K562 (cell line): ENCODE measurements around the gene HS6ST1. TPM values are rescaled to one million over a fixed set of nuclear protein-coding genes. Genes with fewer than 3 reads are reported as not detected.
A peak's percentile ranks its signal among the peaks of the same experiment; 100 is the strongest.

Source experiments
- ATF6 ChIP-seq: sonication (generic); formaldehyde crosslinking; IDR thresholded peaks from 2 replicates; pipeline ENCODE4 v1.4.0; 2020; ENCODE audit warnings: mild to moderate bottlenecking, missing genetic modification reagents
- ATF7 ChIP-seq: fragments of 450-650 bp; IDR thresholded peaks from 2 replicates; pipeline ENCODE4 v1.7.1; 2014; ENCODE audit warnings: mild to moderate bottlenecking, moderate library complexity
- COPS2 ChIP-seq: fragments of 450-650 bp; conservative IDR thresholded peaks from 2 replicates; pipeline ENCODE4 v1.6.1; 2016; ENCODE audit warnings: mild to moderate bottlenecking, moderate library complexity
- CREB3 ChIP-seq: fragments of 450-650 bp; conservative IDR thresholded peaks from 2 replicates; pipeline ENCODE4 v1.6.1; 2016; ENCODE audit warnings: missing genetic modification characterization, low read depth, mild to moderate bottlenecking, missing compliant biosample characterization, moderate library complexity
- CSDE1 ChIP-seq, 2 experiments: fragments of 450-650 bp; IDR thresholded peaks; 2 replicates each; pipeline ENCODE4 v1.6.1; 2016; ENCODE audit warnings: mild to moderate bottlenecking in 1 of 2
- DIDO1 ChIP-seq: fragments of 450-650 bp; IDR thresholded peaks from 2 replicates; pipeline ENCODE4 v1.6.1; 2016; ENCODE audit warnings: low read depth, missing biosample characterization, missing genetic modification characterization
- GATA2 ChIP-seq: sonication (generic); formaldehyde crosslinking; IDR thresholded peaks from 2 replicates; pipeline ENCODE4 v1.4.0; 2020; ENCODE audit warnings: mild to moderate bottlenecking, missing genetic modification reagents
- HIVEP1 ChIP-seq: fragments of 250-450 bp; sonication (Bioruptor Pico); IDR thresholded peaks from 2 replicates; pipeline ENCODE4 v1.4.0; 2020; ENCODE audit warnings: mild to moderate bottlenecking
- MCM3 ChIP-seq: fragments of 450-650 bp; IDR thresholded peaks from 2 replicates; pipeline ENCODE4 v1.6.1; 2016
- MXI1 ChIP-seq: IDR thresholded peaks from 2 replicates; pipeline ENCODE4 v1.6.1; 2011; ENCODE audit warnings: low read depth, mild to moderate bottlenecking, improper control_type of control experiment, low read length
- NRF1 ChIP-seq, 2 experiments: fragments of 450-650 bp; IDR thresholded peaks in 1 of 2; conservative IDR thresholded peaks in 1 of 2; 2 replicates each; pipeline ENCODE4 v1.6.1; 2014; ENCODE audit warnings: mild to moderate bottlenecking in 2 of 2
- PKNOX1 ChIP-seq: fragments of 450-650 bp; IDR thresholded peaks from 2 replicates; pipeline ENCODE4 v1.6.1; 2016
- PRDM10 ChIP-seq: fragments of 450-650 bp; IDR thresholded peaks from 2 replicates; pipeline ENCODE4 v1.6.1; 2018; ENCODE audit not compliant: partially characterized antibody
- RBBP5 ChIP-seq: fragments of 200-600 bp; sonication (generic); IDR thresholded peaks from 2 replicates; pipeline ENCODE4 v1.6.1; 2012; ENCODE audit warnings: borderline replicate concordance, mild to moderate bottlenecking, low read length, control low read depth, inconsistent platforms; ENCODE audit not compliant: insufficient read depth, poor library complexity, severe bottlenecking
- RBM34 ChIP-seq: fragments of 200-400 bp; formaldehyde crosslinking; IDR thresholded peaks from 2 replicates; pipeline ENCODE4 v1.6.1; 2018; ENCODE audit warnings: low read length, borderline replicate concordance; ENCODE audit not compliant: insufficient read depth
- RHOXF2B ChIP-seq: fragments of 250-450 bp; sonication (Bioruptor Pico); conservative IDR thresholded peaks from 2 replicates; pipeline ENCODE4 v1.5.1; 2021
- STAT5A ChIP-seq: IDR thresholded peaks from 2 replicates; pipeline ENCODE4 v1.6.1; 2012; ENCODE audit warnings: low read length, inconsistent platforms, borderline replicate concordance
- ZNF143 ChIP-seq: sonication (generic); formaldehyde crosslinking; IDR thresholded peaks from 2 replicates; pipeline ENCODE4 v1.9.0; 2022; ENCODE audit warnings: mild to moderate bottlenecking, missing genetic modification reagents
- ZNF197 ChIP-seq: fragments of 200-800 bp; sonication (Bioruptor generic); IDR thresholded peaks from 2 replicates; pipeline ENCODE4 v1.6.1; 2016; ENCODE audit warnings: low read depth, missing genetic modification characterization, missing compliant biosample characterization
- ZNF707 ChIP-seq: fragments of 250-450 bp; sonication (Bioruptor Pico); conservative IDR thresholded peaks from 2 replicates; pipeline ENCODE4 v1.8.0; 2022; ENCODE audit warnings: inconsistent platforms, mild to moderate bottlenecking, moderate library complexity
- ZNF830 ChIP-seq: fragments of 250-450 bp; sonication (Bioruptor Pico); IDR thresholded peaks from 2 replicates; pipeline ENCODE4 v1.5.0; 2021; ENCODE audit warnings: mild to moderate bottlenecking
- polyA plus RNA-seq, 8 experiments: library from polyadenylated mRNA; depleted of rRNA in 4 of 8; stranded (reverse) in 5 of 8; unstranded in 3 of 8; fragments of >200 nt; fragmentation: Nextera tagmentation in 2 of 8; fragmentation: Illumina TruSeq in 1 of 8; extraction: Ambion mirVana in 2 of 8; extraction: Trizol in 1 of 8; gene quantifications; 2 replicates each; pipeline versions ENCODE4 v1.2.1 to v1.2.3, GENCODE V29; 2011 to 2014; ENCODE audit warnings: inconsistent platforms in 1 of 8, missing spikeins in 1 of 8
- total RNA-seq, 7 experiments: library from RNA; depleted of rRNA in 6 of 7; stranded (reverse); fragments of >200 nt in 6 of 7; fragmentation: Illumina TruSeq in 2 of 7; extraction: Trizol in 2 of 7; gene quantifications; 2 replicates each; pipeline versions ENCODE4 v1.2.1 to v1.2.3, GENCODE V29; 2011 to 2021; ENCODE audit warnings: low replicate concordance in 1 of 7

HS6ST1 gene
- total and polyA plus RNA-seq, 9 of the 15 experiments (the other 6 are each of a cell fraction or from before 2014, with no cell fraction given): 0.06 to 7.4 (median 3.8) TPM

- TF ChIP-seq PKNOX1: 0 out of 2 replicates have a peak, but pooled peaks have one; percentile 19
- TF ChIP-seq COPS2: no peak
- no peak for TF ChIP-seq CSDE1 (IDR thresholded peaks at IDR 0.05)
- peak; percentile 74 for TF ChIP-seq PRDM10
- no peak for TF ChIP-seq MXI1
- TF ChIP-seq RHOXF2B (CRISPR knock-in tag): no peak
- no peak for TF ChIP-seq RBM34
- peak; percentile 28 to 53; a peak in 2 of 4 replicates for TF ChIP-seq NRF1 (conservative IDR thresholded peaks at IDR 0.05 in 1 of 2, IDR thresholded peaks at IDR 0.05 in 1 of 2)
- TF ChIP-seq ATF7: peak; percentile 65
- TF ChIP-seq GATA2 (CRISPR knock-in tag): no peak
- TF ChIP-seq HIVEP1 (CRISPR knock-in tag): no peak
- no peak for TF ChIP-seq ZNF143 (CRISPR knock-in tag)
- TF ChIP-seq DIDO1 (tag): no peak
- TF ChIP-seq ZNF197 (CRISPR knock-in tag): no peak
- no peak for TF ChIP-seq ATF6 (CRISPR knock-in tag)
- TF ChIP-seq ZNF830: no peak
- no peak for TF ChIP-seq CREB3 (tag)
- peak; percentile 37; the same call in 1 of the 2 replicates for TF ChIP-seq STAT5A
- TF ChIP-seq ZNF707 (CRISPR knock-in tag): no peak
- no peak for TF ChIP-seq MCM3
- peak; percentile 26 for TF ChIP-seq RBBP5
These were observed 13.7 kb downstream of the HS6ST1 start (continued) for GRCh38 chr2:128304715-128305554.
